GM18505 (cell line): Measurements from ENCODE around the gene PARK7.

Source experiments
- ATAC-seq: cut with Tn5 transposase; IDR thresholded peaks from one replicate; pipeline ENCODE4 v1.9.1; 2021; ENCODE audit not compliant: unreplicated experiment
- POLR2A ChIP-seq: IDR thresholded peaks from 4 replicates; pipeline ENCODE4 v1.6.1; 2011; ENCODE audit warnings: borderline replicate concordance; ENCODE audit not compliant: insufficient read depth, insufficient read length; ENCODE audit errors: extremely low read depth

PARK7 gene

DNA sequence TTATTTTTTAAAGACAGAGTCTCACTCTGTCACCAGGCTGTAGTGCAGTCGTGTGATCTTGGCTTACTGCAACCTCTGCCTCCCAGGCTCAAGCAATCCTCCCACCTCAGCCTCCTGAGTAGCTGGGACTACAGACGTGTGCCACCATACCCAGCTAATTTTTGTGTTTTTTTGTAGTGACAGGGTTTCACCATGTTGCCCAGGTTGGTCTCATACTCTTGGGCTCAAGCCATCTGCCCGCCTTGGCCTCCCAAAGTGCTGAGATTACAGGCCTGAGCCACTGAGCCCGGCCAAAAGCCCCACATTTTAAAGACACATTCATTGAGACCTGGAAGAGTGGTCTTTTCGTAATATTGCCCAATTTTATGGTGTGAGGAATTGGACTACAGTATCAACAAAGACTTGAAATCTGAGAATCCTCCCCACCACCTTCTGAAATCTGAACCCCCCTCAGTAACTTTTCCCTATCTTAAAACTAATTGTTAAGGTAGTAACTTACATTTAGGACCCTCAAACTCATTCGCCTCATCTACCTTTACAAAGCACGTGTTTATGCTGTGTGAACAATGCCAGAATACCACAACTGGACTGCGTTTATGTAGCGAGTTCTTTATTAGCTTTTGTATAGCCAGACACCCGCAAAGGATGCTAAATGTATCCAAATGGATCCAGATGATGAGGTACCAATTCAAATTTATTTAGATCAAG, 61.9 kb downstream of the PARK7 start:
- ATAC-seq: no peak
- TF ChIP-seq POLR2A: no peak

DNA sequence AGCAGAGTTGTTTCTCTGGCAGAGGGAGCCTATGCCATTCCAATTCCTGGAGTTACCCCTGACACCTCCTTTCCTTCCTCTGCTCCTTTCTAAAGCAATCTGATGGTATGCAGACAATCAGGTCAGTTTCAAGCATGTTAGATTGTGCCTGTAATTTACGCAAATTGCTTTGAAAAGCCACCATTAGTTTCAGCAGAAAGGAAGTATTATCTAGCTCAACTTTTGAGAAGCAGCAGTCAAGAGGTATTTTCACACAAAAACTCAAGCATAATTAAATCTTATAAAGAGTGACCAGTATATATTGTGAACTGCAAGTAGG, 62.4 kb downstream of the PARK7 start:
- TF ChIP-seq POLR2A: no peak
- ATAC-seq: no peak

DNA sequence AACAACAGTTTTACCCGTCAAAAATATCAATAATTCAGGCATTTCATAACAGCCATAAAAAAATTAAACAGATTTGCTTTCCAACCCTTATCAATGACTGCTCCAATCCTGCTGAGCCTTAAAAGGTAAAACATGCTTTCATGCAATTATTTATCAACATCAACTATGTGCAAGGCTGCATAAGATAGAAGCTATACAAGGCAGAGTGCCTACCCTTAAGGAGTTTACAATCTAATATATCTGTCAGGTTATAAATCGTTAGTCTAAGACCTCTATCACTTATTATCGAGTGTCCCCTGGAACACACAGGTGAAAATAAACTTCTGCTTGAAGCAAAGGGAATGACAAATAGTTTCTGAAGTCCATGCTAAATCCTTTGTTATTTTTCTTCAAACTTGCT, 62.8 kb downstream of the PARK7 start:
- no peak for ATAC-seq
- no peak for TF ChIP-seq POLR2A

DNA sequence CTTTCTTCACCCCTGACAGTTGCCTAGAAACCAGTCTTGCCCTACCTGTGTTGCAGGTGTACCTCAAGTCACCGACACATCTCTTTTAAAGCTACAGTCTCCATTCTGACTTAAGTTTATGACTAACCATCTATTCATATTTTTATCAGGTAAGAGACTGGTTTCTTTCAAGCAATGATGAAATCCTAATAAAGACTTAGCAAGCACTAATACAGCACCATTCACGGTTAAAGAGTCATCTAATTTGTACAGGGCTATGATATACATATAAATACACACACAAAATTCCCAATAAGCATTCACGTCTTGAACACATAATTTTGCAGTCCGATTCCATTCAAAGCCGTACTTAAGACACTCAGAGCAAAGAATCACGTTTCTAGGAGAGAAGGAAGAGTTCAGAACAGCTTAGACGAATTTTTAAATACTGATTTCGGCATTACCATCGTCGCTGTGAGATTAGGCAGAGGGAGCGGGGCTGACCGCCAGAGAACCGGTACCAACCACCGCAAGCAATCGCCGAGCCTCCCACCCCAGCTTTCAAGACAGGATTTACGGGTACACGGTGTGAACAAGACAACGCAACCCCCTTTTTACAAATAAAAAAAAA, 63.7 kb downstream of the PARK7 start:
- no peak for TF ChIP-seq POLR2A
- ATAC-seq: no peak

DNA sequence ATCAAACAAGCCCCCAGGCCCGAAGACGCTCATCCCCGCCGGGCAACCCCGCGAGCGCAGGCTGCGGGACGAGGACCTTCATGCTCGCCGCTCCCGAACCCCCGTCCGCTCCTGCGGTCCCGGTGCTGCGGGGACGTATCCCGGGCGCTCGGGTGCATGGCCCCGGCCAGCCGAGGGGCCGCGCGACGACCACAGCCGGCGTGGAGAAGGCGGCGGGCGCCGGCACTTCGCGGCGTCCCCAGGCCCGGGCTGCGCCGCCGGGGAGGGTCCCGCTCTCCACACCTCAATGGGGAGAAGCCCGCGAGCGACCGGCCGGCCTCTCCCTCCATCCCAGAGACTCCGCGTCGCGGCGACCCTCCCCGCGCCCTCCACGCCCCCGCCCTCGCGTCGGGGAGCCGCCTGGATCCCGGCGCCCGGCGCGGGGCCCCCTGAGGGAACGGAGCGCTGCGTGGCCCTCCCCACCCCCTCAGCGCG, 64.2 kb downstream of the PARK7 start:
- TF ChIP-seq POLR2A: no peak
- ATAC-seq: peak; percentile 28

DNA sequence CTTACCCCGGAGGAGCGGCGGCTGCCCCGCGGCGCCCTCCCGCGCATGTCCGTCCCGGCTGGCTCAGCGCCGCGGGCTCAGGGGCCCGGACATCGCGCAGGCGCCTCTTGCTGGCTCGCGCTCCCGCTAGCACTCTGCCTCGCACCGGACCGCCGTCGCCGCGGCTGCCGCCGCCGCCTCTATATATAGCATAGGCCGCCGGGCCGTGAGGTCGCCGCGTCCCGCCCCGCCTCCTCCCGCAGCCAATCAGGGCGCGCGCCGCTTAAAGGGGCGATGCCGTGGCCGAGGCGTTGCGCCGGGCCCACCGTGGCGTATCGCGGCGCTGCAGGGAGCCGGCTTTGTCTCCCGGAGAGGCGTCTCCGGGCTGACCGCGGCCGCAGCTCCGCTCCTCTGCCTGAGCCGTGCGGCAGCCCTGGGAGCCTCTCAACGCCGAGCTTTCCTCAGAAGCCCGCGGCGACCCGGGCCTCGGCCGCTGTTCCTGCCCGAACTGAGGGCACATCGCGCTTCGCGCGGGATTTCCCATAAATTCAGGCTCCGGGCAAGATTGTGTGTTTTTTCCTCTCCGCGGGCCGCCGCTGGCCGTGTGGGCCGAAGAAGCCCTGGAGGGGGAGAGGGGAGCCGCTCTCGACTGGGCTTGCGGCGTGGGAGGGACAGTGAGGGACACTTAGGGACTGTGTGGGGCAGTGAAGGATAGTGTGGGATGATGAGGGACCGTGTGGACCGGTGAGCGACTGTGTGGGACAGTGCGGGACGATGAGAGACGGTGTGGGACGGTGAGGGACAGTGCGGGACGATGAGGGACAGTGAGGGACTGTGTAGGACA, 64.9 kb downstream of the PARK7 start, which contains the start of gene ERRFI1:
Gene ERRFI1 (minus strand): TSS at position 157 of the 823 bp plus-strand sequence. CDS start 10,690 bp downstream, outside the sequence.
- peak; percentile 77 for TF ChIP-seq POLR2A
- peak; percentile 89 for ATAC-seq

DNA sequence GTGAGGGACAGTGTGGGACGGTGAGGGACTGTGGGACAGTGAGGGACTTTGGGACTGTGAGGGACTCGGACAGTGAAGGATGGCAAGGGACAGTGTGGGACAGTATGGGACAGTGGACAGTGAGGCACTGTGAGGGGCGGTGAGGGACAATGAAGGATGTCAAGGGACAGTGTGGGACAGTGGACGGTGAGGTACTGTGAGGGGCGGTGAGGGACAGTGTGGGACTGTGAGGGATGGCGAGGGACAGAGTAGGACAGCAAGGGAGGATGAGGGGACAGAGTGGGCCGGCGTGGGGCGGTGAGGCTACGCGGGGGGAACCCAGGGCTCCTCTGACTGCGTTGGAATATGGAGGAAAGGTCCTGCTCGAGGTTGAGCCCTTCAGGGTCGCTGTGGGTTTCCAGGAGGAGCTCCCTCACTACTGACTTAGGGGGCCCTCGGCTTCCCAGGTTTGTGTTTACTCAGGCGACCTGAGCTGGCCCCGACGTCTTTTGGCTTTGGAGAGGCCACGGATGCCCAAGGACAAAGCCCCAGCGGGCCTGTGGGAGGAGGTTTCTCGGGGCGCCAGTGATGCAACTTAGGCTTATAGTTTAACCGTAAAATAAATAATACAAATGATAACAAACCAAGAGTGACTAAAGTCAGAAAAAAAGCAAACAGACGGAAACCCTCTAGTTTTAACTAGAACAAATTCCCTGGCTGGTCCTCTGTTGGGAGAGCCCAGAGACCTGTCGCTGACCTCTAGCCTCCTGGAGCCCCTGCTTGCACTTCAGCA, 65.7 kb downstream of the PARK7 start:
- no peak for ATAC-seq
- no peak for TF ChIP-seq POLR2A

DNA sequence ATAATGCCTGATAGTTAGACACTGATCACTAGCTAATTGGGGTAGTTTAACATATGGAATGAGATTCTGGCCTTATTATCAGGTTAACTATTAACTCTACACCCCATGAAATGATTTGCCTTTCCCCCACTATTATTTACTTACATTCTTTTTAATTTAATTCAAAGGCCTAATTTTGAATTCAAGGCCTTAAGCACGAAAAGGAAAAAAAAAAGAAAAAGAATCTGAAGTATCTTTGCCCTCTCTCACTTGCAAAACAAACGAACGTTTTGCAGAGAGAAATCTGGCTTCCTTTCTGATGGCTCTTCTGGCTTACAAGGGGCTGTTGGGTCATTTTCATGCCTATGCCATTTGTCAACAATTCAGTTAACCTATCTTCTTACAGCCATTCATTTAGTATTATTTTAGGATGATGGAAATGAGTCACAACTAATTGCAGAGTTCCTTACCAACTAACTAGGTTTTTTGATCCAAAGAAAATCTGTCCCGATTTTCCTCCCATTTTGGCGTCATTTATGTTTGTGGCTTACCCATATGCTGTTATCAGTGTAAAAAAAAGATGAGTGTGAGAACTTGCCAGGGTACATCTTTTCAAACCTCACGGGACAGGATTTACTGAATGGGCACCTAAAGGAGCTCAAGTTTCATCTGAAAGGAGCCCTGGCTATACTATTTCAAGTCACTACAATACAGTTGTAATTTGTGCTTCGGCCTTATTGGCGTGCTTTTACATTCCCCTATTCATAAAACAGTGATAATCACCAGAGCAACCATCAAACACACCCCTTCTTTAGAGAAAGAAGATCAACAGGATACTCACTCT, 66.4 kb downstream of the PARK7 start:
- no peak for TF ChIP-seq POLR2A
- ATAC-seq: no peak

DNA sequence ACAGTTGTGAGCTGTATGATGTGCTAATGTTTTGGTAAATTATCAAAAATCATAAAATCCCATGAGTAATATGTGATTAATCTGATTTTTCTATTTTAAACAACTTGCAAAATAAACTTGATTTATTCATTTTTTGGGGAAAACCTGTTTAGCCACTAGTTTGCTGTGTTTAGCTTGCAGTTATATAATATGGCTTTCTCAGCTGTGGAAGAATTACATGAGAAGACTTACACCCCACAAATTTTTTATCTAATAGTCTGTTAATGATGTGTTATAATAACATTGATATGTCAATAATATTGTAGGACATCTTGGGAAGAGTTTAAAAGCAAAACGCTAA, 67.0 kb downstream of the PARK7 start:
- ATAC-seq: no peak
- no peak for TF ChIP-seq POLR2A

DNA sequence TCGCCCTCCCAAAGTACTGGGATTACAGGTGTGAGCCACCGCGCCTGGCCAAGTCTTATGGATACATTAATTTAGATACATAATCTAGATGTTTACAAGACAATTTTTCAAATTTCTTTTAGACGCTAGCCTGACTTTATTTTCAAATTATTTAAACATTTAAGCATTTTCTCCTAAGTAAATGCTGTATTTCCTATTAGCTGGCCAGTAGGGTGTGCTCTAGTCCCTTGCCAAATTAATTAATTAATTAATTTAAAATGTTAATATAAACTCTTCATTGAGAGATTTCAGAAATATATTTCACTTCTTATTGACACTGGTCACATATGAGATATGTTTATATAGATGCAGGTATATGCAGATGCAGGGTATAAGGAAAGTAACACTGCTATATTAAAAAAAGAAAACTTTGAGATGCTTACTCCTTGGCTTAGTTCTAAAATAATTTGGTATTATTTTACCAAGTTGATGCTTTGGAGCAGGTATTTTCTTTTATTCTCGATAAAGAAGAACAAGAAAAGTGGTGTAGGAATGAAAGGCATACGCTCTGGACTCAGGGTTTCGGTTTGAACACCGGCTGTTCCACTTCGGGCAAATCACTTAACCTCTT, 69.8 kb downstream of the PARK7 start:
- no peak for TF ChIP-seq POLR2A
- no peak for ATAC-seq

DNA sequence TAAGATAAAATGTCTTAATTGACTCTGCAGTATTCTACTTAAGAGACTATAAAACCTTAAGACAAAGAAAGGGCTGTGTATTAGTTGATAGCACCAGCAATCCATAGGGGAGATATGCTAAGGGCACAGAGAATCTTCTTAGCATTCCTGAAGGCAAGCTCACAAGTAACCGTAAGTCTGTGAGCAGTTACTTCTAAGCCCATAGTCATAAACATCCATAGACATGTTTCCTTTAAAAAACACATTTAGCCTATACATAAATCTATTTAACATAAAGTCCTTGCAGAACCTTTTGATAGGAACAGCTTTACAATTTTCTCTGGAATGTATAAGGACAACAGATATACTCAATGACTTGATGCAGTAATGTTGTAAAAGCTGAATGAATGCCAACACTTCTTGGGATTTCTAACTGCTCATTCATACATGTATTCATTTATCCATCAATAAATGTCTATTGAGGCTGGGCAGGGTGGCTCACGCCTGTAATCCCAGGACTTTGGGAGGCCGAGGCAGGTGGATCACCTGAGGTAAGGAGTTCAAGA, 70.9 kb downstream of the PARK7 start:
- ATAC-seq: no peak
- no peak for TF ChIP-seq POLR2A

DNA sequence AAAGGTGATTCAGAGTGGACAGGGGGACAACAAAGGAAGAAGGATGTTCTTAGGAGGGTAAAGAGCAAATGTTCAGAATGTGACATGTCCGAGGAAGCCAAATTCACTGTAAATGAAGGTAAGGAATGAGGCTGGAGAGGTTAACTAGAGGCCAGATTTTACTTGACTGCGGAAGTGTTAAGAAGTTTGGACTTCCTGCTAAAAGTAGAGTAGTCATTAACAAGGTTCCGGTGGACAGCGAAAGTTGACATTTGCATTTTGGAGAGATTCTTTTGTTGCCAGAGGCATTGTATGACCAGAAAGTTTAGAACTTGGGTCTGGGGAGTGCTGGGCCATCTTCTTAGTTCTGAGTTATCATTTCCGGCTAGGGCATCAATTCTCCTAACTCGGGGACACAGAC, 71.8 kb downstream of the PARK7 start:
- no peak for TF ChIP-seq POLR2A
- no peak for ATAC-seq
